GM19193 (cell line): Measurements from ENCODE around the gene HOXB5.

ENCODE experiments used
- POLR2A ChIP-seq: IDR thresholded peaks from 4 replicates; pipeline ENCODE4 v1.6.1; 2011; ENCODE audit not compliant: insufficient read depth, insufficient read length; ENCODE audit errors: extremely low read depth

Gene HOXB5

DNA sequence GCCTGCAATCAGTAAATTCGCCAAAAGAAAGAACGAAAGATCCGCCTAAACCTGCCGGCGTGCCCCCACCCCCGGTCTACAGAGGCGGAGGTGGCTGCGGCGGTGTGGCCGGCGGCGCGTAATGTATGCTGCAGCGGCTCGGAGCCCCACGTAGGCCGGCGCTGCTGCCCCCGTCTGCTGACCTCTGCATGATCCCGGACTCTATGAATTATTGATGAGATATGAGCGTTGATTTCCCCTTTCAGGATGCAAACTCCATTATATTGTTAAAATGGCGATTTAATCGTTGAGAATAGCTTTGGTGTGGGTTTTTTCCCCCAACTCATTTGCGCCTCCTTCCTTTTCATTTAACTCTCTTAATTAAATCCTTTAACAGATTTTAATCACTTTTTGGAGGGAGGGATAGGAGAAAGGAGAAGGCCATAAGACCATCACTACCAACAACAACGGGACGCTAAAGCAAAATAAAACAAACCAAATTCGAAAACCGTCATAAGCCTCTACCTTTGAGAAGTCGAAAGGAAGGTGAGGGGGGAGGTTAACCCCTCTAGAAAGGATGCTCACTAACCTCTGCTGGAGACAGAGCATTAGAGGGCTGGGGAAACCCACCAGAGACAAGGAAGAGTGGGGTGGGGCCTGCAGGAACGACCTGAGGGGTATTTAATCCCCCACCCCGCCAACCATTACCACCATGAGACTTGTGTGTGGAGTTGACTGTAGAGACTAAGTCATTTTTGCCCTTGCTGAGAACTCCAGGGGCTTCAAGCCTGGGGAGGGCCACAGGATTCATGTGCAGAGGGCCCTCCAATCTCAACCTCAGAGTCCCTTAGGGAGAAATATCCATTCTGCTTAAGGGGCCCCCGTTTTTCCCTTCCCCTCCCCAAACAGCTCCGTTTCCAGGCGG is 7.0 kb downstream of the HOXB5 start:
- TF ChIP-seq POLR2A, result no peak

- no peak for TF ChIP-seq POLR2A
These were observed 9.3 kb downstream of the HOXB5 start for GRCh38 chr17:48584223-48584741.

GRCh38 chr17:48583708-48584222 is 9.8 kb downstream of the HOXB5 start:
- no peak for TF ChIP-seq POLR2A

DNA sequence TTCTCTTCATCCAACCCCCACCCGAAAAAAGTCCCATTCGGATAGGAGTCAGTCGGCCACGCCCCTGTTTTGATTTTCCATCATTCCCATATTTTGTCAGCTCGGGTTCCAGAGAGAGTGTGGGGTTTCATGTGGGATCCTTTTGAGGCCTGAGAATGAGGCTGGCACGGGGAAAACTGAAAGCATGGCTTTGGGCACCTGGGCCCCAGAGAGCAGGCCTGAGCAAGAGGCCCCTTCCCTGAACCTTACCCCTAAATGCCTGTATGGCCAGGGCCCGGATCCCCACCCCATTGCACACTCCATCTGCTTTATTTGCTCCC is 10.9 kb downstream of the HOXB5 start:
- TF ChIP-seq POLR2A, result no peak

DNA sequence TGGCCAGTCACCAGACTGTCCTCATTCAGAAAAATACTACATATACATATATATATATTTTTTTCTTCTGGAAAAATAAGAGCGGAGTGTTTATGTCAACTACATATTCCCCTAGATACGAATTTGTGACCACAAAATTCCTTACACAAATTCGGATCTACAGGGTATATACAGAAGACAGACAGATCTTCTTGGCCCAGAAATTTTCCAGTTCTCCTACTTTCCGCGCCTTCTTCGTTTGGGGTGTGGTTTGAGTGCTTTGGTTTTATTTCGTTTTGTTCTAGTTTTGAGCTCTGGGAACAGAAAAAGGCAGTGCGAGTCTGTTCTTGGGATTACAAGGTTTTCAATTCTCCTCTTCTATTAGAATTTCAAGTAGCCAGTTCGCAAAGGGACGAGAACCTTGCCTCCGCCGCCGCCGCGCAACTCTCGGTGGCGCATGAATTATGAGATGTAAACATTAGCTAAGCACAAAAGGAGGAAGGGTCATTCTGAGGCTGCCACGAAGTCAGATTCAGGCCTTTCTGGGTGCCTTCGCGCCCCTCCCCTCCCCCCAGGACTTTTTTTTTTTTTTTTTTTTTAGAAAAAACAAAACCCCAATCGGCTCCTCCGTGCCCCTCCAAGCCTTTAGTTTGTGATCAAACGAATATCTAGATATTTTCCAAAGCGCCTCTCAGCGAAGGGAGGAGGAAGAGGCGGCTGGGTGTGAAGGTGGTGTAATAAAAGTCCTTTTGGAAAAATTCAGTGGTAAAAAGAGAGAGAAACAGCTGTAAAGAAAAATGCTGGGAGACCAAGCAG is 13.6 kb downstream of the HOXB5 start:
- TF ChIP-seq POLR2A, result no peak

GRCh38 chr17:48579471-48579759 is 14.2 kb downstream of the HOXB5 start:
- TF ChIP-seq POLR2A, result no peak

- peak; percentile 16 for TF ChIP-seq POLR2A
These were observed 14.7 kb downstream of the HOXB5 start for GRCh38 chr17:48578616-48579470.

DNA sequence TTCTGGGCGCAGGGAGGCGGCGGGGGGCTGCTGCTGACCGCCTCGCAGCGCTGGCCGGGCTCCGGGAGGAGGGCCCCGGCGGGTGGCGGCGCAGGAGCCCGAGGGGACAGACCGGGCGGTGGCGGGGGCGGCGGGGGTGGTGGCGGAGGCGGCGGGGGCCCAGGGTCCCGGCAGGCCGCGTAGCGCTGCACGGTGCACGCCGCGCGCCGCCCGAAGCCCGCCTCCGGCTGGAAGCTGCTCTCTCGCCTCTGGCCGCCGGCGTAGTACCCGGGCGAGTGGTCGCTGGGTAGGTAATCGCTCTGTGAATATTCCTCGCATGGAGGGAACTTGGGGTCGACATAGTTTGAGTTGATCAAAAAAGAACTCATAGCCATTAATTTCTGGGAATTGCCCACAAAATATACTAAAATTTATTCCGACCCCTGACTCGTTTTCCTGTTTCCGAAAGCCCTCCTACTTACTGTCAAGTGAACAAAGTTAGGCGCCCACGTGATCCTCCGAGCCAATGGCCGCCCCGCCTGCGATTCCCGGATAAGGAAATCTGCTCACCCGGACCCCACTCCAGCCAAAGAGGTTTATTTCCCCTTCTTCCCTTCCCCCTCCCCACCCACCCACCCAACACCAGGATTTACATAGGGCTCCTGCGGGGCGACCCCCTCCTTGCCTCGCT is 15.5 kb downstream of the HOXB5 start, which contains the start of gene HOXB4:
HOXB4 (minus strand) TSS at position 405 of the 670 bp plus-strand sequence; CDS start at position 374, 31 bp downstream.
- TF ChIP-seq POLR2A, result peak; percentile 3

DNA sequence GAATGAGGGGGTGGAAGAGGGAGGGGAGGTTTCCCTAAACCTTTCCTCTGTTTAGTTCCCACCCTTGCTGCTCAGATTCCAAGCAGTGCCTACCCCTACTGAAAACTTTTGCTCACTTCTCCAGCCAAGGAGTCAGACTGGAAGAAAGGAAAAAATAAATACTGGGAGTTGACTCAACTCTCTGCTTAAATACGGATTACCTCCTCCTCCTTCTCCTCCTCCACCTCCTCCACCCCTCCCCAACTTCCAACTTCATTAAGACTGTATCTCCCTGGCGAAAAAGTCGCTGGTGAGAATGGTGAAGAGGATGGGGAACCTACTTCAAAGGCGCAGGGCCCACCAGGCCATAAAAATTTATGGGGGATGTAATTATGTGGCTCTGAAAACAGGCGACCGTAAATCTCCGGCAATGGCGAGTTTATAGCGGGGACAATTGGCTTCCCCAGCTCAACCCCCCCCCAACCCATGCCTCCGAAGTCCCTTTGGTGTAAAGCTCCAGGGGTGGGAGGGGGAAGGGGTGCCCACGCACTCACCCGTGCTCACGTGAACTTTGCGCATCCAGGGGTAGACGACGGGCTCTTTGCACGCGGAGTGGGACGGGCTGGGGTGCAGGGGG is 16.1 kb downstream of the HOXB5 start:
- TF ChIP-seq POLR2A, result no peak

GRCh38 chr17:48576479-48577309 is 16.9 kb downstream of the HOXB5 start:
- TF ChIP-seq POLR2A, result no peak

DNA sequence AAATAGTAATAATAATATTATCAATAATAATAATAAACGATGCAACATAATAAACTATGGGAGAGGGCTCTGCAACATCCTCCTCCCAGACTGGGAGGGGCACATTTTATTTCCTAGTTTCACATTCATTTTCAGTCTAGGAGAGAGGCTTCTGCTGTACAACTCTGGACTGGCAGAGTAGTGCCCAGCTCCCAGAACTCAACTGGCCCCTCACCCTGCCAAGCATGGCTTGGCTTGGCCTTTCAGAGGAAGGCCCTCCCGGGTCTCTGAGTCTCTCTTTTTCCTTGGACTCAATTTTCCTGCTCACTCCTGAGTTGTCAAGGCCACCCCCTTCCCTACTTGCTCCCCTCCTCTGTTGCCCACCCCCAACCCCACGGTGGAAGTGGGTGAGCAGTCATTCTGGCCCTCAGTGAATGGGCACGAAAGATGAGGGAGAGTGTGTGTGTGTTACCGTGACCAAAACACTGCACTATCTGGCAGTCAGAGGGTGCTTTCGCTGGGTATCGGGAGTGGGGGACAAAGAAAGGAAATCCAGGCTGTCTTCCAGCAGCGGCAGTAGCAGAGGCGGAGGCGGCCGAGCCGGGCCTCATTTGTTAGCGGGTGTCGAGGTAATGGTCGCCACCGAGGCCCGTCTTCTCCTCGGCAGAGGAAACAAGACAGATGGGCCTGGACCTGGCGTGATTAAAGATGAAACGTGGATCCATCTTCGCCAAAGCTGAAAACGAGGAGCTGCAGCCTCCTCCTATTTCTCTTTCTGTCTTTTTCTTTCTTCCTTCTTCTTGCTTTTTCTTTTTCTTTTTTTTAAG is 17.7 kb downstream of the HOXB5 start:
- TF ChIP-seq POLR2A, result no peak

DNA sequence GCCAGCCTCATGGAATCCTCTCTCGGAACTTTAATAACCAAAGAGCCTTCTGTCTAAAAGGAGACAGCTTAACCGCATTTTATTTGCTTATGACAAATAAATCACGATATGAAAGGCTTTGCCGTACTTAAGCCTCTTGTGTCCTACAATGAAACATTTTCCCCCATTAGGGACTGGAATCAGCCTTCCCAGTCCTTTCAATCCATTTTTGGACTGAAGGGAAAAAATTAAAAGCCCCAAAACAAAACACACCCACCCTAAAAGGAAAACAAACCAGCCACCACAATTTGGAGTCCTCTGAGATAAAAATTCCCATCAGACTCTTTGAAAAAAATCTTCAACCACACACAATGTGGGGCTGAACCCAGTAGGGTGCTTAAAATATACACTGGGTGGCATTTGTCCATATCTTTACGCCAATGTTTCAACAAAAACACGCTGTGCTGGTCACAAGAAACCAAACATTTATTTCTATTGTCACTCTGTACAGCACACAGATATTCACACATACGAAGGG is 18.5 kb downstream of the HOXB5 start:
- no peak for TF ChIP-seq POLR2A
